GM18508 (cell line): ENCODE data around the gene SLC7A14.

Experiments used
- ATAC-seq: cut with Tn5 transposase; IDR thresholded peaks from one replicate; pipeline ENCODE4 v1.9.1; 2021; ENCODE audit warnings: moderate number of reproducible peaks; ENCODE audit not compliant: insufficient read depth, unreplicated experiment

Gene SLC7A14

GRCh38 chr3:170476291-170476690 is 109.6 kb downstream of the SLC7A14 start:
- ATAC-seq = no peak

GRCh38 chr3:170475092-170475685 is 110.7 kb downstream of the SLC7A14 start:
- ATAC-seq = no peak

DNA sequence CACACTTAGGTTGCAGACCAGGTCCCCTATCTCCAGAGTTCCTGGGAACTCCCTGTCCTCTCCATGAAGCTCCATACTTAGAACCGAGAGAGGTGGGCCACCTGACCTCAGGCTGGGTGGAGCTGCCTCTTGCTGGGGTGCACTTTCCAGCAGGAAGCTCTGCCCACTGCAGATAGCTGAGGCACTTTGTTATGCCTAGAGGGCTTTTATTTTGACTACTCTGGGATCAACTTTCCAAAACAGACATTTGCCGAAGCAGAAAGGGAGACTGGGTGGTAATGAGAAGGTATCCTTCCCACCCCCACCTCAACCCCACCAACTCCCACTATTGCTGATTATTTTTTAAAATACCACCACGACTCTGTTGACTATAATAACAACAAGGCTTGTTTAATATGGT is 112.5 kb downstream of the SLC7A14 start:
- ATAC-seq = no peak

DNA sequence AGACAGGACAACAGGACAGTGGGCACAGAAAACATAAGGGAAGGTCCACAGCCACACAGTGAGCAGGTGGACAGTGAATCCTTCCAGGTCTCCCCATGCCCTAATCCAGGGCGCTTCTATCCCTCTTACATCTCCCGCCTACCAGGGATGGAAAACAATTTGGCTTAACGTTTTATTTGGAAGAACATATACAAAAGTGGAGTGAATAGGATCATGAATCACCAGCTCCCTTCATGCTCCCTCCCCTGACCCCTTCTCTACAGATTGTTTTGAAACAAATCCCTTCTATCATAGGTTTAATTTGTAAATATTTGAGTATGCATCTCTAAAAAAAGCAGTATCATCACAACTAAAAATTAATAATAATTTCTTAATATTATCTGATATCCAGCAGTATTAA is 114.7 kb downstream of the SLC7A14 start:
- no peak for ATAC-seq

GRCh38 chr3:170470063-170471016 is 115.5 kb downstream of the SLC7A14 start:
- no peak for ATAC-seq

DNA sequence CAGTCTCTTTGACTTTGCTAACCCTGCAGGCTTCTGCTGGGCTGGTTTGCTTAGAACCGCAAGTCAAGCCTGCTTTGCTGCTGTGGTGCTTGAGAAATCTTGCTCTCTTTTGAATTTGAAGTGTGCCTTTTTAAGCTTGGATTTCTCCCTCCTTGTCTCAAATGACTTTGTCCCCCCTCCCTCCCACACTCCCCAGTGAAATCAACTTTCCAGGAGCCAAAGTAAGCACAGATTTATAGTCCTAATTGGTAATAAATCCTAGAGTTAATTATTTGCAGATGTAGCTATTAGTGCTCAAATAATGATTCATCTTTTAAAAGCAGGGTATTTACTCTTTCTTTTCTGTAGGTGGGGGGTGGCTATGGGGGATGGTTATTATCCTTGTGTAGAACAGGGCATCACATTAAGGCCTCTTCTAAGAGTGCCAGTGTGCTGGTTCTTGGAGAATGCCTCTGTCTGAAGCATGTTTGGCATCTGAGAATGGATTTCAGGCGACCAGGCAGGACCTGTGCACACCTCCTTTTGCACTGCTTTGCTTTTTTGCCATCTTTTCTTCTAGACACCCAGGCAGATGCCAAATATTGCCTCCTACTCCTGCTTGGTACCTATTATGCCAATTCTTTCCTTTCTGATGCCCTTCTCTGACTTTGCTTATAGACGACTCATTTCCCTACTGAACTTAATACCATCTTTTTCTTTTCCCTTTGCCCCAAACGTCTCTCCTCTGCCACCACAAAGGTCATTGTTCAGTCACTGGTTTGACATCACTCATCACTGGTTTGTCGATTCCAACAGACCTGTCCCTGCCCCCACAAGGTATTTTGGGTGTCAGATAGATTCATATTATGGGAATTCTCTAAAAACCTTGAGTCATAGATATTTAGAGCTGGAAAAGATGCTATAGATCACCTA is 116.5 kb downstream of the SLC7A14 start:
- no peak for ATAC-seq

- ATAC-seq = no peak
Observed at GRCh38 chr3:170467571-170468147, 118.2 kb downstream of the SLC7A14 start.

GRCh38 chr3:170467007-170467406 is 118.9 kb downstream of the SLC7A14 start:
- ATAC-seq = no peak

- ATAC-seq = no peak
Observed at GRCh38 chr3:170465955-170466354, 119.9 kb downstream of the SLC7A14 start.

- no peak for ATAC-seq
Observed at GRCh38 chr3:170463011-170463410, 122.9 kb downstream of the SLC7A14 start.

DNA sequence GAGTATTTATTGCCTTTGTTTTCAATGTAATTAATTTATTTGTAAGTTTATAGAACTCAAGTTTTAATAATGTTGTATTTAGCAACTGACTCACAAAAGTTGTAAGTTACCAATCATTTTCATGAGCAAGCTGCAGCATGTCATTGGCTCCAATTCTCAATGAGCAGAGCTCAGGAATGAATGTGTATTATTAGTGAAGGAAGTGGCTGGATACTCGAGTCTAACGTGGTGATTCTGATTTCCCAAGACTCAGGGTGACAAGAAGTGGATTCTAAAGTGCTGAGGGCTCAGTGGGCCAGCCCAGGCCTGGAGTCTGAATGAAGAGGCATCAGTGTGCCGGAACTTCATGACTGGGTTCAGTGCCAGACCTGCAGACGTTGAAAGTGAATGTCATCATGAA is 127.6 kb downstream of the SLC7A14 start:
- ATAC-seq = no peak

DNA sequence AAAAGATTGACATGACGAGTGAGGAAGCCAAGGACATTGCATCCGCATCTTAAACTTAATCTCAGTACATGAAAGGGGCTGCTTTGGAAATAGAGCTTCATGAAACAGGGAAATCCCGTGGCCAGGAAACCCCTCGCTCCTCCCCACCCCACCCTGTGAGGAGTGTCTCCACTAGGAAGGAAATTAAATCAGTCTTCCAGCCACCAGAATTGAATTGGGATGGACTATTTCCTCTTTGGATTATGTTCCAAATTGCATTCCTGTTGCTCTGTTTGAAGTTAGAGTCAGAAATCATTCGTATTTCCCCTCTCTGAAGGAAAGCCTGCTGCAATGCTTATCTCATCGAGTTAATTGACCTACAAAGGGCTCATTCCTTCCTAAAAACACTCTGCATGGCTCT is 131.4 kb downstream of the SLC7A14 start:
- ATAC-seq = no peak

- ATAC-seq = no peak
Observed at GRCh38 chr3:170450039-170450438, 135.8 kb downstream of the SLC7A14 start.

GRCh38 chr3:170448584-170448983 is 137.3 kb downstream of the SLC7A14 start:
- ATAC-seq = no peak

- no peak for ATAC-seq
Observed at GRCh38 chr3:170443457-170443856, 142.4 kb downstream of the SLC7A14 start.

DNA sequence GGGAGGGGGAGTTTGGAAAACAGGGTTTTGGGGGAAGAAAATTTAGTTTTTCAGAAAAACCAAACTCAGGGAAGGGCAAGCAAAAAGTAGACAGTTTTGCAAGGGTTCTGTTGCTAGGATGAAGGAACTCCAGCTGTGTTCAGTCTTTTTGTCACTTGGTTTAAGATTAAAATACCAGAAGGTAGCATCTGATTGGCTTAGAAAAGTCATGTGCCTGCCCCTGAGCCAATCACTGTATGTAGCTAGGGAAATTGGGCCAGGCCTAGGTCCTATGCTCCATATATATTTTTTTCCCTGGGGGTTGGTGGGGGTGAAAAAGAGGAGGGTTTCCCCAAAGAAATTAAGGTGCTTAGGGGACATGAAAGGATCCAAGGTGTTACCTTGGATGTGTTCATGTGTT is 142.9 kb downstream of the SLC7A14 start:
- no peak for ATAC-seq

DNA sequence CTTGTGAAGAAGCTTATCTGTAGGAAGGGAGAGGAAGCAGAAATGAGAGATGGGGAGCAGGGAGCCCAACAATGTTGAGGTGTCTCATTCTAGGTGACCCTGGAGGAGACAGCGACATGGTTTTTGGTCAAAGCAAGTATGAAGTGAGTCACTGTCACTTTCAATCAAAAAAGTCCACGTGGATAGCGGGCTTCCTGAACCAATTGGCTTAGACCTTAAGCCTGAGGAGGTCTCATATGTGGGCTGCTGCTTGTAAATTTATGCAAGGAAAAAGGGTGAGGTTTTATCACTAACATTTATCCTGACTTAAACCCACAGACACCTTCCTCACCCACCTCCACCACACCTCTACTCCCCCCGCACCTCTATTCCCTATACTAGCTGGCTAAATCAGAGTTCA is 144.5 kb downstream of the SLC7A14 start:
- ATAC-seq = no peak

GRCh38 chr3:170440344-170440743 is 145.5 kb downstream of the SLC7A14 start:
- no peak for ATAC-seq

DNA sequence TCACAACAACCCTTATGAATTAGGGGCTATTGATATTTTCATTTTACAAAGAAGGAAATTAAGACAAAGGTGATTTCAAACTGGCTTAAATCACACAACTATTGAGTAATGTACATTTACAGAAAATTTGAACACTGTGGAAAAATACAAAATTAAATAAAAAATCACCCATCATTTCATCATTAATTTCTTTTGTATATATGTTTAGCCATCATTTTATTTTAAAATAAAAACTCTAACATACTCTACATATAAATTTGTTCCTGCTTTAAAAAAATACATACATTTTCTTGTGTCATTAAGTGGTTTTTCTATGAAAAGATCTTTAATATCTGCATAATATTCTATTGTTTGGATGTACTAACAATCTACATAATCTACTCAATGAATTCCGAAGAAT is 147.0 kb downstream of the SLC7A14 start:
- no peak for ATAC-seq

DNA sequence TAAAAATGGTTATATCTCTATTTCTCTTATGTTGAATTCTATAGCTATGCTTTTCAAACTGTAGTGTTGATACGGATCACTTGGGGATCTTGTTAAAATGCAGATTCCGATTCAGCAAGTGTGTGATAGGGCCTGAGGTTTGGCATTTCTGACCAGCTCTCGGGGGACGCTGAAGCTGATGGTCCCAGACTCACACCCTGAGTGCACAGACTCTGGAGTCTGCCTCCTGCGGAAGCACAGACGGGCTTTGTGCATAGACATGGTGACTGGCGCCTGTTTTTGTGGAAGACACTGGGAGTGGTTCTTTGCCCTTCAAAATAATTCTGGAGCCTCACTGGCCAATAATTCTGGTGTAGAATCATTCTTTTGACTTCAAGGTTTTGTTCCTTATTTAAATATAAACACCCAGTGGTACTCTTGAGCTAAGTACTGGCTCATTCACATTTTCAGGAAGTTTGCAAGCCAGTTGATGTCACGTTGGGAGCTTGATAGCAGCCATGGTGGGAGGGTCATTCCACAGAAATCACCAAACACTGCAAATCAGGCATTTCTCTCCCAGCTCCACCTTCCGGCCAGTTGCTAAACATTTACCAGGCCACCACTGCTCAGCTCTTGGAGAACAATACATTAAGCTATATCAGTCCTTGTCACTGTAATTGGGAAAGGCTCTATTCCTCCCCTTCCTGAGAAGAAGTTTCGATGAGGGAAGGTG is 148.0 kb downstream of the SLC7A14 start:
- no peak for ATAC-seq
